OCI-LY7 (cell line): ENCODE results near the gene RNF10. TPM values are rescaled to one million over a fixed set of nuclear protein-coding genes. Genes with fewer than 3 reads are reported as not detected.
"Not testable (repeated sequence)": the region's sequence is repeated elsewhere in the genome, so short reads cannot be mapped to it uniquely, and the experiment has no call there.

ENCODE experiments used
- BruUV-seq: library from RNA; stranded (reverse); fragments of 400-500 nt; replicated peaks from 2 replicates; lab custom pipeline; 2021; lab: Mats Ljungman, UMichigan
- CTCF ChIA-PET: fragments of 300-600 bp; sonication (Branson Sonifier 250); formaldehyde crosslinking; loops from one replicate; lab custom pipeline; 2022; ENCODE audit warnings: antibody characterized with exemption; ENCODE audit not compliant: unreplicated experiment; lab: Charles Lee
- POLR2A ChIA-PET: fragments of 300-600 bp; sonication (Branson Sonifier 250); formaldehyde crosslinking; loops from one replicate; lab custom pipeline; 2022; ENCODE audit warnings: antibody characterized with exemption; lab: Charles Lee
- DNase-seq: peaks from one replicate; pipeline ENCODE4 v3.0.0-alpha.2; 2015; ENCODE audit warnings: low spot score
- H2AFZ ChIP-seq: fragments of 200-600 bp; sonication (generic), shearing (Covaris generic); 2 replicates; pipeline ENCODE4 v1.6.1; 2014; ENCODE audit warnings: mild to moderate bottlenecking, antibody characterized with exemption, low read length, moderate library complexity
- H3K27ac ChIP-seq: fragments of 200-600 bp; sonication (generic); 2 replicates; pipeline ENCODE4 v1.5.1; 2014; ENCODE audit warnings: mixed run types, low read depth, mild to moderate bottlenecking, moderate library complexity, low read length, inconsistent platforms; ENCODE audit not compliant: poor library complexity, severe bottlenecking
- H3K36me3 ChIP-seq: fragments of 200-600 bp; sonication (generic); 2 replicates; pipeline ENCODE4 v1.6.1; 2014; ENCODE audit warnings: mild to moderate bottlenecking, antibody characterized with exemption, low read length, moderate library complexity, mixed read lengths; ENCODE audit not compliant: insufficient read depth
- H3K4me1 ChIP-seq: fragments of 200-600 bp; sonication (generic); 2 replicates; pipeline ENCODE4 v1.5.1; 2014; ENCODE audit warnings: mild to moderate bottlenecking, low read length; ENCODE audit not compliant: insufficient read depth, poor library complexity, severe bottlenecking
- H3K4me2 ChIP-seq: fragments of 200-600 bp; sonication (generic); 2 replicates; pipeline ENCODE4 v1.6.1; 2014; ENCODE audit warnings: mild to moderate bottlenecking, low read length
- H3K4me3 ChIP-seq: fragments of 200-600 bp; sonication (generic); 2 replicates; pipeline ENCODE4 v1.5.1; 2014; ENCODE audit warnings: mild to moderate bottlenecking, low read depth, low read length; ENCODE audit not compliant: poor library complexity, severe bottlenecking
- H3K79me2 ChIP-seq: fragments of 200-600 bp; sonication (generic); 2 replicates; pipeline ENCODE4 v1.6.1; 2016; ENCODE audit warnings: low read depth, mild to moderate bottlenecking, low read length, moderate library complexity, mixed read lengths; ENCODE audit not compliant: insufficient read depth
- H3K9me2 ChIP-seq: fragments of 200-600 bp; sonication (generic); 2 replicates; pipeline ENCODE4 v1.6.1; 2016; ENCODE audit warnings: mild to moderate bottlenecking, low read length, mixed read lengths; ENCODE audit not compliant: insufficient read depth
- H3K9me3 ChIP-seq: fragments of 200-600 bp; sonication (generic); 2 replicates; pipeline ENCODE4 v1.6.1; 2014; ENCODE audit warnings: mild to moderate bottlenecking, mixed run types, low read length, mixed read lengths
- H4K20me1 ChIP-seq: fragments of 200-600 bp; sonication (generic); 2 replicates; pipeline ENCODE4 v1.6.1; 2014; ENCODE audit warnings: mild to moderate bottlenecking, antibody characterized with exemption, low read length, moderate library complexity, mixed read lengths; ENCODE audit not compliant: insufficient read depth
- CTCF ChIP-seq: fragments of 200-600 bp; sonication (generic); conservative IDR thresholded peaks from 2 replicates; pipeline ENCODE4 v1.5.1; 2014; ENCODE audit warnings: mild to moderate bottlenecking, antibody characterized with exemption, low read length, moderate library complexity, mixed read lengths
- EZH2phosphoT487 ChIP-seq: fragments of 200-600 bp; sonication (generic); IDR thresholded peaks from 2 replicates; pipeline ENCODE4 v1.6.1; 2018; ENCODE audit warnings: low read depth, borderline replicate concordance, mild to moderate bottlenecking, mixed run types, antibody characterized with exemption, low read length, moderate library complexity, mixed read lengths
- intact Hi-C: fragments of 100-400 bp; cut with micrococcal nuclease; formaldehyde crosslinking; loops from one replicate; pipeline ENCODE4 v1.10.0; 2022; ENCODE audit not compliant: unreplicated experiment
- total RNA-seq, 2 experiments: library from RNA; depleted of rRNA in 1 of 2; stranded (reverse); fragments of >200 nt in 1 of 2; shearing (Covaris generic) in 1 of 2; gene quantifications; 2 replicates each; pipeline ENCODE4 v1.2.3, GENCODE V29; 2014 to 2022

The RNF10 gene
- total RNA-seq, 2 experiments from 2014 or later = 52.2 to 150 TPM

GRCh38 chr12:120610560-120610959 lies 76.4 kb downstream of the RNF10 start:
- Histone ChIP-seq H3K27ac (no peak overlapping the region), H3K9me3 (no peaks in the 10 kb centered on the region), H3K4me3 (no peak overlapping the region), H3K79me2 (no peaks in the 10 kb centered on the region), H3K4me2 (no peak overlapping the region), H2AFZ (no peak overlapping the region), H3K36me3 (no peaks in the 10 kb centered on the region), H3K4me1 (no peaks in the 10 kb centered on the region), H3K9me2 (no peaks in the 10 kb centered on the region), H4K20me1 (no peaks in the 10 kb centered on the region)
- CTCF ChIA-PET = no interaction called here
- no peak for DNase-seq
- no TSS peak for BruUV-seq
- TF ChIP-seq CTCF (no peak), EZH2phosphoT487 (no peak)
- intact Hi-C loops = no loop called here
- POLR2A ChIA-PET = interaction anchor here (0.6 kb wide), 1 partner anchor 81 kb away, joined by 3 read pairs; no protein-coding TSS in a partner anchor

- BruUV-seq, intact Hi-C loops, CTCF ChIA-PET, H3K9me3 ChIP-seq, POLR2A ChIA-PET, H3K36me3 ChIP-seq, DNase-seq, H3K27ac ChIP-seq, H3K9me2 ChIP-seq, H3K4me1 ChIP-seq, H3K4me2 ChIP-seq, H2AFZ ChIP-seq, H3K79me2 ChIP-seq, H4K20me1 ChIP-seq, H3K4me3 ChIP-seq: not testable (repeated sequence)
Observed at GRCh38 chr12:120611534-120611933, 77.4 kb downstream of the RNF10 start.

- Histone ChIP-seq H3K79me2 (no peaks in the 10 kb centered on the region), H3K4me1 (no peaks in the 10 kb centered on the region), H3K36me3 (no peaks in the 10 kb centered on the region), H4K20me1 (no peaks in the 10 kb centered on the region), H3K9me3 (no peaks in the 10 kb centered on the region), H3K9me2 (no peaks in the 10 kb centered on the region), H3K4me3 (no peak overlapping the region), H3K27ac (no peak overlapping the region), H3K4me2 (no peak overlapping the region), H2AFZ (no peak overlapping the region)
- ChIA-PET POLR2A (no interaction called here), CTCF (interaction anchor here (0.6 kb wide), 1 partner anchor 100 kb away, joined by 3 read pairs; no protein-coding TSS in a partner anchor)
- intact Hi-C loops = no loop called here
- no peak for TF ChIP-seq EZH2phosphoT487
- TF ChIP-seq CTCF = no peak
- DNase-seq = no peak
- no TSS peak for BruUV-seq
Observed at GRCh38 chr12:120614848-120615247, 80.7 kb downstream of the RNF10 start.

GRCh38 chr12:120617193-120617592 lies 83.0 kb downstream of the RNF10 start:
- H3K4me1 ChIP-seq, POLR2A ChIA-PET, CTCF ChIA-PET: not testable (repeated sequence)

GRCh38 chr12:120617767-120618166 lies 83.6 kb downstream of the RNF10 start:
- H3K4me2 ChIP-seq, H2AFZ ChIP-seq, intact Hi-C loops, BruUV-seq, CTCF ChIA-PET, H3K27ac ChIP-seq, H4K20me1 ChIP-seq, H3K4me3 ChIP-seq, H3K9me3 ChIP-seq, H3K4me1 ChIP-seq, POLR2A ChIA-PET, DNase-seq, H3K36me3 ChIP-seq, H3K9me2 ChIP-seq, H3K79me2 ChIP-seq: not testable (repeated sequence)

More at GRCh38 chr12:120617193-120617592, 83.0 kb downstream of the RNF10 start:
- intact Hi-C loops, H3K4me3 ChIP-seq, BruUV-seq, H3K79me2 ChIP-seq, H2AFZ ChIP-seq, DNase-seq, H3K27ac ChIP-seq, H3K4me2 ChIP-seq, H4K20me1 ChIP-seq, H3K36me3 ChIP-seq, H3K9me2 ChIP-seq, H3K9me3 ChIP-seq: not testable (repeated sequence)
